ENCODE measurements around the gene NFIC.
"Not testable (repeated sequence)": the region's sequence is repeated elsewhere in the genome, so short reads cannot be mapped to it uniquely, and the experiment has no call there.

The NFIC gene

GRCh38 chr19:3431760-3432397 is 65.5 kb downstream of the NFIC start:
- DNase-seq: no peak

DNA sequence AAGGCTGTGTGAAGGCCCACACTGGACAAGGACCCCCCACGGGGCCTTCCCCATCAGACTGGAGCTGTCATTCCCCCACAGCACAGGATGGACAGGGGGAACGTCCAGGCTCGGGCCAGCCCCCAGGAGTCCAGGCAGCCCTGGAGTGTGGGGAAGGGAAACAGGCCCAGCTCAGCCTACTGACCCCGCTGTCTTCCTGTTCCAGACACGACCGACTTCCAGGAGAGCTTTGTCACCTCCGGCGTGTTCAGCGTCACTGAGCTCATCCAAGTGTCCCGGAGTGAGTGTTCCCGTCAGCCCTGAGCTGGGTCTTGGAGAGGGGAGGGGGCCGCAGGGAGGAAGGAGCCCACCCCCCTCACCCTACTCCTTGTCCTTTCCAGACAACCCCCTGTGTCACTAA is 66.9 kb downstream of the NFIC start:
- no peak for DNase-seq

DNA sequence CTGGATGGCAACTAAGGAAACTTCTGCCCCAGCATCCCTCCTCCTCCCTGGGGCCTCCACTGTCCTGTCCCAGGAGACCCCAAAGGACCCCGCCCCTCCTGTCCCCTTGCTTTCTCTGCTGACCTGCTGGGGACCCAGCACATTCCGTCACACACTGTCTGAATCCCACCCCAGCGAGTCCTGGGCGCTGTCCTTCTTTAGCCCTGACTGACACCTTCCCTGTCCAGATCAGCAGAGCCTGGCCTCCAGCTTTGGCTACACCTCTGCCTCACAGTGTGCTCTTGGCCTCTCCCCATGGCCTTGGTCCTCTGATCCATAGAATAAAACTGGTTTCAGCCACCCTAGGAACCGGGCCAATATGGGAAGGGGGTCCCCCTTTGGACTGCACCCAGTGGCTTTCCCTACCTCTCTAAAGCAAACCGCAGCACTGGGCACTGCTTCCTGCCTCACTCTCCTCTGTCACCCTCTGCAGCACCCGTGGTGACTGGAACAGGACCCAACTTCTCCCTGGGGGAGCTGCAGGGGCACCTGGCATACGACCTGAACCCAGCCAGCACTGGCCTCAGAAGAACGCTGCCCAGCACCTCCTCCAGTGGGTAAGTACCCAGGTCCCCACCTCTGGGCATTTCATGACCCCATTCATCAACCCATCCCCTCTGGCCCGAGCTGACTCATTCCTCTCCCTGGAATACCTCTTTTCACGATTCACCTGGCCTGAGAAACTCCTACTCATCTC is 67.6 kb downstream of the NFIC start:
- DNase-seq: no peak

DNA sequence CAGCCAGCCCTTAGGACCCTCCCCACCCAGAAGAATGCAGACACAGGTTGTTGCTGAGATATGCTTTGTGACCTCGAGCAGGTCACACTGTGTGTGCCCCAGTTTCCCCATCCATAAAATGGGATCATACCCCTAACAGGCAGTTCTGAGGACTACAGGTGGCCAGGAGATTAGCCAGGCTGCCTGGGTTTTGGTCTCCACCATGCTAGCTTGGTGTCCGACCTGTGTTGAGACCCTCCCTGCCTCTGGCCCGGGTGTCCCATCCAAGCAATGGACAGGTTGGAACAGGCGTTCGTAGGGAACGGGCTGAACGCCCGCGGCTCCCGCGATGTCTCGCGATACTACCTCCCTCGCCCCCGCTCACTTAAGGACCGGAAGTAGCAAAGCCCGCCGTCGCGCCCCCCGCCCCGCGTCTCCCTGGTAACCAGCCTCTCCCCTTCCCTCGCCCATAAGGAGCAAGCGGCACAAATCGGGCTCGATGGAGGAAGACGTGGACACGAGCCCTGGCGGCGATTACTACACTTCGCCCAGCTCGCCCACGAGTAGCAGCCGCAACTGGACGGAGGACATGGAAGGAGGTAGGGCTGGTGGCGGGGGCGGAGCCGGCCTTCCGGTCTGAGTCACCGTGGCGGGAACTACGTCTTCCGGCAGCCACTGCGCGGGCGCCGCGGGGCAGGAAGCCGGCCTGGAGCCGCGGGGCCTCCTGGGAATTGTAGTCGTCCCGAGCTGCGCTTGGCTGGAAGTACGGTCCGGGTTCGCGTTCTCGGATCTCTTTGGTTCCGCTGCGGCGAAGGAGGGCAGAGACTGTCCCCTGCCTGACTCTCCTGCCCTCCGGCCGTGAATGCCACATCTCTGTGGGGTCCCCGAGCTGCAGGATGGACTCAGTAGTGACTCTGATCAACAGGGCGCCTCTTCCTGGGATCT is 68.5 kb downstream of the NFIC start:
- DNase-seq: peak; percentile 80

DNA sequence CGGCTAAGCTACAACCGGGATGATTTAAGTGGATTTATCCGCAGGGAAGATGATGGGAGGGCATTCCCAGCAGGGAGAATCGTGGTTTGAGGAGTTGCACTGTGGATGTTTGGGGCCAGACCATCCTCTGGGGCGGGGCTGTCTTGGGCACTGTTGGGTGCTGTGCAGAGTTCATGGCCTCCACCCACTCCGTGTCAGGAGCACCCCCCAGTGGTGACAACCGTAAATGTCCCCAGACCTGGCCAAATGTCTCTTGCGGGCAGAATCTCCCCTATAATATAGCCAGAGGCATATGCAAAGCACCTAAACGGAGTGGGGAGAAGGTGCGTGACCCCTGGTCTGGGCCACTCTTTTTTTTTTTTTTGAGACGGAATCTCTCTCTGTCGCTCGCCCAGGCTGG is 73.7 kb downstream of the NFIC start:
- no peak for DNase-seq

DNA sequence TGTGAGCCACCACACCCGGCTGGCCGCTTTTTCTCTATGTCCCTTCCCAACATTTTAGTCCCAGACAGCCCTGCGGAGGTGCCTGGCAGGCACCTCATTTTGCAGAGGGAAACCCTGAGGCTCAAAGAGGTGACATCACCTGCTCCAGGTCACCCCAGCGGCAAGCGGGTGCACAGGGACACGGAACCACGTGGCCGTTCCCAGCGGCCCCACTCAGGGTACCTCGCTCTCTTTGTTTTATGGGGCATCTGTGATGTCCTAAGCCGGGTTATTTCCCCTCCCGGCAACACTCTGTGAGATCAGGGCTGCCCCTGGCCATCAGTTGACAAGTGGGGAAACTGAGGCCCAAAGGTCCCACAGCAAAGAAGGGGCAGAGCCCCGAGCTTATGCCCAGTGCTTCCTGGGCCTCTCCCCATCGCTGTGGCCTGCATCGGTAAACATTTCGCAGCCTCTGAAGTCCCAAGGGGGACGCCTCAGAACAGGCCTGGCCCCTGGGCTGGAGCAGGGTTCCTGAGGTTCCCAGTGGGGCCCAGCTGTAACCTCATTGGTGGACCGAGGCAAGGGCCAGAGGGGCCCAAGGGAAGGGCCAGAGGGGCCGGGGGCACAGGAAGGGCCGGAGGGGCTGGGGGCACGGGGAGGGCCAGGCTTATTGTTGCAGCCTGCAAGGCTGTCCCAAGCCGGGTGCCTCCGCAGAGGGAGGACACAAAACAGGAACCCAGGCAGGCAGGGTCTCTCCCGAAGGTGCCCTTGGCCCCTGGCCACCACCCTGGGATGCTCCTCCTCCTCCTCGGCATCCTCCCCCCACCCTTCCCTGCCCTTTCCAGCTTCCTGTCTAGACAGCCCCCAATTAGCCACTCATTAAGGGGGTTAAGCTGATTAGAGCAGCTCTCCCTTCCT is 75.0 kb downstream of the NFIC start:
- DNase-seq: no peak

- no peak for DNase-seq
Observed at GRCh38 chr19:3441986-3442329, 75.6 kb downstream of the NFIC start.

- DNase-seq: no peak
Observed at GRCh38 chr19:3442487-3443071, 76.2 kb downstream of the NFIC start.

DNA sequence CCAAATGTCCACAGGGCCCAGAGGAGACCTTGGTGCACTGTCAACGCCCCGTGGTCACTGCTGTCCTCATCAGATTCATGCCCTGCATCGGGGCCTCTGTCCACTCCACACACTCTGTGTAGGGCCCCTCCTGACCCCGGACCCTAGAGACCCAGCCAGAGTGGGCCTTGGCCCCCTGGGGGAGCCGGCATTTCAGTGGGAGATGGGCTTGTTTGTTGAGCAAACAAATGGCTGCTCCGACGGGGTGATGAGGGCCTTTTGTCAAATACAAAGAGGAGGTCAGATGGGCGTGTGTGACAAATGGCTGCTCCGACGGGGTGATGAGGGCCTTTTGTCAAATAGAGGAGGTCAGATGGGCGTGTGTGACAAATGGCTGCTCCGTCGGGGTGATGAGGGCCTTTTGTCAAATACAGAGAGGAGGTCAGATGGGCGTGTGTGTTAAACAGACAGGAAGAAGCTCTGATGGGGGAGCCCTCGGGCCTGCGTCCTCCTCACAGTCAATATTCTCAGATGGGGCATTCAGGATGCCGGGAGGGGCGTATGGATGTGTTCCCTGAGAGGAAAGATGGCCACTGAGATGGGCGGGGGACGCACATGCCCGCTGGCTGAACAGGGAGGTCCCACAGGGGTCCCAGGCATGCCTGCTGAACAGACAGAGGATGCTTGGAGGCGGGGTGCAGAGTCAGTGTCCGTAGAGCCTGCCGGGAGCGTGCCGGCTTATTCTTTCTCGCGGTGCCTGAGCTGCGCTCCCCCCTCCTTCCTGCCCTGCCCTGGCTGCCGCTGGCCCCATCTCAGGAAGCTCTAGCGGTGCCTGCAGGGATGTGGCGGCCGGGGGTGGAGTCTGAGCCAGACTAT is 77.7 kb downstream of the NFIC start:
- no peak for DNase-seq

- DNase-seq: no peak
Observed at GRCh38 chr19:3444695-3445234, 78.4 kb downstream of the NFIC start.

- not testable (repeated sequence) for DNase-seq
Observed at GRCh38 chr19:3446657-3447056, 80.3 kb downstream of the NFIC start.

DNA sequence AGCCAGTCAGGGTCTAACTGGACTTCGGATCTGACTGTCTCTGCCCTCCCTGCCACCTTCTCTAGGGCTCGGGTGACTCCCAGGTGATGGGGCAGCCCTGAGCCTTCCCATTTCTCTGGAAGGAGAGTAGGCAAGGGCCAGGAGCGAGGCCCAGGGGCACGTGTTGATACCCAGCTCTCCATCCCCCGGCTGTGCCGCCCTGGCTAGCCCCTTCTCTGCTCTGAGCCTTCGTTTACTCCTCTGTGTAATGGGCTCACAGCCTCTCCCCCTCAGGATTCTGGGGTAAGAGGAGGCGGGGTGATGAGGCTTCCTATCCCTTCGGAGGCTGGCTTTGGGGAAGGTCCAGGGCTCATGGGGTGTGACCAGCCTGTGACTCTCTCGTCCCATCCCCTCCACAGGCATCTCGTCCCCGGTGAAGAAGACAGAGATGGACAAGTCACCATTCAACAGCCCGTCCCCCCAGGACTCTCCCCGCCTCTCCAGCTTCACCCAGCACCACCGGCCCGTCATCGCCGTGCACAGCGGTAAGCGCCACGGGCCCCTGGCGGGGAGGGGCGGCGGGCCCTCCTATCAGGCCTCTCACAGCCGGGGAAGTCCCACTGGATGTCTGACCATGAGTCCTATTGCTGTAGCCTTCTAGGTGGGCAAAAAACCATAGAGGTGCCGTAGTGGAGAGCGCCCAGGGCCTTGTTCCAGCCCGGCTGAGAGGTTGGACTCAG is 82.4 kb downstream of the NFIC start:
- no peak for DNase-seq

DNA sequence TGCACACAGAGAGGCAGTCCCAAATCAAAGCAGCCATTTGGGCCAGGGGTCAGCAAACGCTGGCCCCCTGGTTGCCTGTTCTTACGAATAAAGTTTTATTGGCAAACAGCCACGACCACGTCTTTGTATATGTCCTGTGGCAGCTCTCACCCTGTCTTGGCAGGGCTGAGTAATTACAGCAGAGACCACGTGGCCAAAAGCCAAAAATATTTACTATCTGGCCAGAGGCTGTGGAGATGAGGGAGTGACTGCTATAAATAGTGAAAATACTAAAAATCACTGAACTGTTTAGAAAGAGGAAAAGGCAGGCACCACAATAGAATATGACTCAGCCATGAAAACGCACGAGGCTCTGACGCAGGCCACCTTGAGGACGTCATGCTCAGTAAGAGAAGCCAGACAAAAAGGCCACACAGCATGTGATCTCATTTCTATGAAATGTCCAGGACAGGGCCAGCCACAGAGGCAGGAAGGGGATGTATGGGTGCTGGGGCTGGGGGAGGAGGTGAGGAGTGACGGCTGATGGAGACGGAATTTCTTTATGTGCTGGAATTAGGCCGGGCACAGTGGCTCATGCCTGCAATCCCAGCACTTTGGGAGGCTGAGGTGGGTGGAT is 84.5 kb downstream of the NFIC start:
- DNase-seq: peak; percentile 100

DNA sequence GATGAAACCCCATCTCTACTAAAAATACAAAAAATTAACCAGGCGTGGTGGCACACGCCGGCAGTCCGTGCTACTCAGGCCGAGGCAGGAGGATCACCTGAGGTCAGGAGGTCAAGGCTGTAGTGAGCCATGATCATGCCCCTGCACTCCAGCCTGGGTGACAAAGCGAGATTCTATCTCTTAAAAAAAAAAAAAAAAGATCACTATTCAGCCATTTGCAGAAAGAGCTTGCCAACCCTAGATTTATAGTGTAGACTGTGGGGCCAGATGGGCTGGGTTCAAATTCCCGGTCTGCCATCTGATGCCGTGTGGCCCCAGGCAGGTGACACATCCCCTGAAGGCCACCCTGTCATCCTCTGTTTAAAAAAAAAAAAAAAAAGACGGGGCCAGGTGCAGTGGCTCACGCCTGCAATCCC is 85.1 kb downstream of the NFIC start:
- peak; percentile 48 for DNase-seq

- DNase-seq: no peak
Observed at GRCh38 chr19:3452171-3452941, 86.0 kb downstream of the NFIC start.

DNA sequence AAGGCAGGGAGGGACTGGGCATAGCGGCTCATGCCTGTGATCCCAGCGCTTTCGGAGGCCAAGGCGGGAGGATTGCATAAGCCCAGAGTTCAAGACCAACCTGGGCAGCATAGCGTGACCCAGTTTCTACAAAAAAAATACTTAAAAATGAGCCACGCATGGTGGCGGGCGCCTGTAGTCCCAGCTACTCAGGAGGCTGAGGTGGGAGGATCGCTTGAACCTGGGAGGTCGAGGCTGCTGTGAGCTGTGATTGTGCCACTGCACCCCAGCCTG is 86.5 kb downstream of the NFIC start:
- not testable (repeated sequence) for DNase-seq

DNA sequence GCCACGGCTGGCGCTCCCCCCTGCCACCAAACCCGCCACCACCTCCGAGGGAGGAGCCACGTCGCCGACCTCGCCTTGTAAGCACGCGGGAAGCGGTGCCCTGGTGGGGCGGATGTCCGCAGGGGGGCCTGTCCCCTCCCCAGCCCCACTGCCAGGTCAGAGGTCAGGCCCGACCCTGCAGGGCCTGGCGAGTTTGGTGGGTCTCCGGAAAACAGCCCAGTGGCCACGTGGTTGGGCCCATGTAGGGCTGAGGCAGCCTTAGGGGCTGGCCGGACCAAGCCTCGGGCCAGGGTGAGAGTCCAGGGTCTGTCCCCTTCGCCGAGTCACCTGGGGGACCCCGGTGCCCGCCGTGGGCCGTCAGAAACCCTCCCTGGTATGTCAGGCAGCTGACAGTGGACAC is 87.5 kb downstream of the NFIC start:
- DNase-seq: no peak

- no peak for DNase-seq
Observed at GRCh38 chr19:3454656-3455392, 88.4 kb downstream of the NFIC start.
